HEK293 (cell line): ENCODE results near the gene FUOM.

Experiments
- CTCF ChIA-PET: fragments of 350-600 bp; formaldehyde crosslinking; extraction: SDS; loops from one replicate; lab custom pipeline; 2021; ENCODE audit warnings: antibody characterized with exemption; lab: Yijun Ruan, JAX
- POLR2A ChIA-PET: fragments of 300-600 bp; formaldehyde crosslinking; extraction: SDS; loops from one replicate; lab custom pipeline; 2020; ENCODE audit warnings: antibody characterized with exemption, inconsistent platforms; lab: Yijun Ruan, JAX
- H3K27ac ChIP-seq: fragments of 200-500 bp; sonication (Bioruptor generic); 2 replicates; pipeline ENCODE4 v1.5.1; 2014; ENCODE audit warnings: low read depth, low read length, control low read depth, inconsistent platforms; ENCODE audit errors: extremely low read depth
- H3K36me3 ChIP-seq, 2 experiments: fragments of 200-500 bp in 1 of 2; sonication (Bioruptor generic) in 1 of 2; 1 replicate in 1 of 2; 2 replicates in 1 of 2; pipeline ENCODE4 v1.5.1; 2014 to 2017; ENCODE audit warnings: inconsistent platforms in 2 of 2, low read length in 2 of 2; ENCODE audit not compliant: control insufficient read depth in 2 of 2, insufficient read depth in 1 of 2
- H3K4me1 ChIP-seq: fragments of 200-500 bp; sonication (Bioruptor generic); 2 replicates; pipeline ENCODE4 v1.5.1; 2014; ENCODE audit warnings: mild to moderate bottlenecking, low read length, inconsistent platforms; ENCODE audit not compliant: control insufficient read depth, insufficient read depth
- H3K4me3 ChIP-seq: 2 replicates; pipeline ENCODE4 v1.5.1; 2011; ENCODE audit warnings: low read depth, mild to moderate bottlenecking, control low read depth, low read length, moderate library complexity
- H3K9me3 ChIP-seq: fragments of 200-500 bp; sonication (Bioruptor generic); 2 replicates; pipeline ENCODE4 v1.5.1; 2014; ENCODE audit warnings: low read depth, low read length, inconsistent platforms; ENCODE audit not compliant: control insufficient read depth, insufficient read depth
- GFI1B ChIP-seq: fragments of 450-650 bp; formaldehyde crosslinking; IDR thresholded peaks from 2 replicates; pipeline ENCODE4 v1.5.1; 2016; ENCODE audit warnings: missing biosample characterization, missing genetic modification characterization
- KLF1 ChIP-seq: fragments of 450-650 bp; formaldehyde crosslinking; IDR thresholded peaks from 2 replicates; pipeline ENCODE4 v1.5.1; 2016; ENCODE audit warnings: missing biosample characterization, missing genetic modification characterization
- REPIN1 ChIP-seq: fragments of 450-650 bp; formaldehyde crosslinking; IDR thresholded peaks from 2 replicates; pipeline ENCODE4 v1.5.1; 2017; ENCODE audit warnings: missing biosample characterization, missing genetic modification characterization, low read depth
- ZBTB8A ChIP-seq: fragments of 450-650 bp; formaldehyde crosslinking; IDR thresholded peaks from 2 replicates; pipeline ENCODE4 v1.5.1; 2016; ENCODE audit warnings: missing biosample characterization, missing genetic modification characterization
- ZFHX2 ChIP-seq: fragments of 450-650 bp; formaldehyde crosslinking; conservative IDR thresholded peaks from 2 replicates; pipeline ENCODE4 v1.5.1; 2016; ENCODE audit warnings: missing biosample characterization, missing genetic modification characterization
- ZIC2 ChIP-seq: fragments of 450-650 bp; formaldehyde crosslinking; IDR thresholded peaks from 2 replicates; pipeline ENCODE4 v1.5.1; 2016; ENCODE audit warnings: missing biosample characterization, missing genetic modification characterization
- ZNF114 ChIP-seq: fragments of 450-650 bp; formaldehyde crosslinking; IDR thresholded peaks from 2 replicates; pipeline ENCODE4 v1.5.0; 2017; ENCODE audit warnings: missing biosample characterization, missing genetic modification characterization
- ZNF121 ChIP-seq: fragments of 450-650 bp; formaldehyde crosslinking; IDR thresholded peaks from 2 replicates; pipeline ENCODE4 v1.5.1; 2016; ENCODE audit warnings: missing biosample characterization, missing genetic modification characterization
- ZNF155 ChIP-seq: fragments of 450-650 bp; formaldehyde crosslinking; IDR thresholded peaks from 2 replicates; pipeline ENCODE4 v1.5.1; 2016; ENCODE audit warnings: missing biosample characterization, missing genetic modification characterization
- ZNF157 ChIP-seq: fragments of 450-650 bp; formaldehyde crosslinking; IDR thresholded peaks from 2 replicates; pipeline ENCODE4 v1.5.1; 2016; ENCODE audit warnings: missing biosample characterization, missing genetic modification characterization
- ZNF2 ChIP-seq: fragments of 450-650 bp; formaldehyde crosslinking; IDR thresholded peaks from 2 replicates; pipeline ENCODE4 v1.5.1; 2016; ENCODE audit warnings: missing biosample characterization, missing genetic modification characterization
- ZNF341 ChIP-seq: fragments of 450-650 bp; formaldehyde crosslinking; IDR thresholded peaks from 2 replicates; pipeline ENCODE4; 2016; ENCODE audit warnings: low read depth, missing biosample characterization, missing genetic modification characterization
- ZNF521 ChIP-seq: fragments of 450-650 bp; formaldehyde crosslinking; IDR thresholded peaks from 2 replicates; pipeline ENCODE4 v1.5.1; 2017; ENCODE audit warnings: missing biosample characterization, mild to moderate bottlenecking, missing genetic modification characterization
- ZNF624 ChIP-seq: fragments of 450-650 bp; formaldehyde crosslinking; IDR thresholded peaks from 2 replicates; pipeline ENCODE4 v1.5.1; 2017; ENCODE audit warnings: missing biosample characterization, missing genetic modification characterization
- ZNF830 ChIP-seq: fragments of 450-650 bp; IDR thresholded peaks from 2 replicates; pipeline ENCODE4 v1.5.0; 2018; ENCODE audit warnings: missing biosample characterization, missing genetic modification characterization, low read depth, mild to moderate bottlenecking, moderate library complexity
- TF ChIP-seq, protein P1 (sequence below): fragments of 450-650 bp; formaldehyde crosslinking; IDR thresholded peaks from 2 replicates; pipeline ENCODE4 v1.5.1; 2016; ENCODE audit warnings: missing biosample characterization, missing genetic modification characterization, borderline replicate concordance
- TF ChIP-seq, protein P2 (sequence below): fragments of 450-650 bp; formaldehyde crosslinking; IDR thresholded peaks from 2 replicates; pipeline ENCODE4 v1.5.1; 2016; ENCODE audit warnings: missing biosample characterization, missing genetic modification characterization
- TF ChIP-seq, protein P3 (sequence below): fragments of 450-650 bp; formaldehyde crosslinking; IDR thresholded peaks from 2 replicates; pipeline ENCODE4 v1.5.1; 2016; ENCODE audit warnings: missing biosample characterization, missing genetic modification characterization
- TF ChIP-seq, protein P4 (sequence below): fragments of 450-650 bp; formaldehyde crosslinking; IDR thresholded peaks from 2 replicates; pipeline ENCODE4 v1.5.1; 2016; ENCODE audit warnings: missing biosample characterization, missing genetic modification characterization
- TF ChIP-seq, protein P5 (sequence below): fragments of 450-650 bp; formaldehyde crosslinking; IDR thresholded peaks from 2 replicates; pipeline ENCODE4 v1.5.1; 2016; ENCODE audit warnings: missing biosample characterization, missing genetic modification characterization
- TF ChIP-seq, protein P6 (sequence below): fragments of 450-650 bp; formaldehyde crosslinking; IDR thresholded peaks from 2 replicates; pipeline ENCODE4 v1.5.1; 2016; ENCODE audit warnings: missing biosample characterization, missing genetic modification characterization

FUOM gene

DNA sequence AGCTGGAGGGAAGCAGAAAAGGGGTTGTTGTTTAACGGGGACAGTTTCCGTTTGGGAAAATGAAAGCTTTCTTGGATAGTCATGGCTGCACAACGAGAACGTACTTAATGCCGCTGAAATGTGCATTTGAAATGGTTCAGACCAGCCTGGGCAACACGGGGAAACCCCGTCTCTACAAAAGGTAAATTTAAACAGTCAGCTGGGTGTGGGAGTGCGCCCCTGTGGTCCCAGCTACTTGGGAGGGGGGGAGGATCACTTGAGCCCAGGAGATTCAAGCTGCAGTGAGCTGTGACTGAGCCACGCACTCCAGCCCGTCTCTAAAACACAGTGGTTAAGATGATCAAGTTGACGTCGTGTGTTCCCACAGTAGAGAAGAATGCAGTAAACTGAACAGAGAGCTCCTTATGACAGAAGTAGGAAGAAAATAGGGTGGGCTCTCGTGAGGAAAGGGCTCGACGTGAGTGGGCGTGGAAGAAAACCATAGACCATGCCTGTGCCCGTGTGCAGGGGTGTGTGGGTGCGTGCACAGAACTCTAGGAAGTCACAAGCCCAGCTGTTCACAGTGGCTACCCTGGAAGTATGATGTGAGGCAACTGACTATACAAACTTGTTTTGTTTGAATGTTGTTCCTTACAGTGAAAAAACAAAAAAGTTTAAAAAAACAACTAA lies 4.1 kb upstream of the FUOM start (continued):
- TF ChIP-seq, protein P1, sequence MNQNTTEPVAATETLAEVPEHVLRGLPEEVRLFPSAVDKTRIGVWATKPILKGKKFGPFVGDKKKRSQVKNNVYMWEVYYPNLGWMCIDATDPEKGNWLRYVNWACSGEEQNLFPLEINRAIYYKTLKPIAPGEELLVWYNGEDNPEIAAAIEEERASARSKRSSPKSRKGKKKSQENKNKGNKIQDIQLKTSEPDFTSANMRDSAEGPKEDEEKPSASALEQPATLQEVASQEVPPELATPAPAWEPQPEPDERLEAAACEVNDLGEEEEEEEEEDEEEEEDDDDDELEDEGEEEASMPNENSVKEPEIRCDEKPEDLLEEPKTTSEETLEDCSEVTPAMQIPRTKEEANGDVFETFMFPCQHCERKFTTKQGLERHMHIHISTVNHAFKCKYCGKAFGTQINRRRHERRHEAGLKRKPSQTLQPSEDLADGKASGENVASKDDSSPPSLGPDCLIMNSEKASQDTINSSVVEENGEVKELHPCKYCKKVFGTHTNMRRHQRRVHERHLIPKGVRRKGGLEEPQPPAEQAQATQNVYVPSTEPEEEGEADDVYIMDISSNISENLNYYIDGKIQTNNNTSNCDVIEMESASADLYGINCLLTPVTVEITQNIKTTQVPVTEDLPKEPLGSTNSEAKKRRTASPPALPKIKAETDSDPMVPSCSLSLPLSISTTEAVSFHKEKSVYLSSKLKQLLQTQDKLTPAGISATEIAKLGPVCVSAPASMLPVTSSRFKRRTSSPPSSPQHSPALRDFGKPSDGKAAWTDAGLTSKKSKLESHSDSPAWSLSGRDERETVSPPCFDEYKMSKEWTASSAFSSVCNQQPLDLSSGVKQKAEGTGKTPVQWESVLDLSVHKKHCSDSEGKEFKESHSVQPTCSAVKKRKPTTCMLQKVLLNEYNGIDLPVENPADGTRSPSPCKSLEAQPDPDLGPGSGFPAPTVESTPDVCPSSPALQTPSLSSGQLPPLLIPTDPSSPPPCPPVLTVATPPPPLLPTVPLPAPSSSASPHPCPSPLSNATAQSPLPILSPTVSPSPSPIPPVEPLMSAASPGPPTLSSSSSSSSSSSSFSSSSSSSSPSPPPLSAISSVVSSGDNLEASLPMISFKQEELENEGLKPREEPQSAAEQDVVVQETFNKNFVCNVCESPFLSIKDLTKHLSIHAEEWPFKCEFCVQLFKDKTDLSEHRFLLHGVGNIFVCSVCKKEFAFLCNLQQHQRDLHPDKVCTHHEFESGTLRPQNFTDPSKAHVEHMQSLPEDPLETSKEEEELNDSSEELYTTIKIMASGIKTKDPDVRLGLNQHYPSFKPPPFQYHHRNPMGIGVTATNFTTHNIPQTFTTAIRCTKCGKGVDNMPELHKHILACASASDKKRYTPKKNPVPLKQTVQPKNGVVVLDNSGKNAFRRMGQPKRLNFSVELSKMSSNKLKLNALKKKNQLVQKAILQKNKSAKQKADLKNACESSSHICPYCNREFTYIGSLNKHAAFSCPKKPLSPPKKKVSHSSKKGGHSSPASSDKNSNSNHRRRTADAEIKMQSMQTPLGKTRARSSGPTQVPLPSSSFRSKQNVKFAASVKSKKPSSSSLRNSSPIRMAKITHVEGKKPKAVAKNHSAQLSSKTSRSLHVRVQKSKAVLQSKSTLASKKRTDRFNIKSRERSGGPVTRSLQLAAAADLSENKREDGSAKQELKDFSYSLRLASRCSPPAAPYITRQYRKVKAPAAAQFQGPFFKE (tag by site-specific recombination) = no peak
- no peak for TF ChIP-seq ZNF121 (tag by site-specific recombination)
- TF ChIP-seq, all 188 proteins: peak for 2

DNA sequence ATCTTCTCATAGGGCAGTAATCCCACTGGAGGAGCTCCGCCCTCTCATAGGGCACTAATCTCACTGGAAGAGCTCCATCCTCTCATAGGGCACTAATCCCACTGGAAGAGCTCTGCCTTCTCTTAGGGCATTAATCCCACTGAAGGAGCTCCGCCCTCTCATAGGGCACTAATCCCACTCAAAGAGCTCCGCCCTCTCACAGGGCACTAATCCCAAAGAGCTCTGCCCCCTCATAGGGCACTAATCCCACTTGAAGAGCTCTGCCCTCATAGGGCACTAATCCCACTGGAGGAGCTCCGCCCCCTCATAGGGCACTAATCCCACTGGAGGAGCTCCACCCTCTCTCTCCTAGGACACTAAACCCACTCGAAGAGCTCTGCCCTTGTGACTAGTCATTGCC lies 3.4 kb upstream of the FUOM start:
- ChIA-PET POLR2A (interaction anchor here (0.9 to 2.6 kb wide), 3 partner anchors 9 to 11 kb away, joined by 3 to 16 read pairs (median 4); partner anchors contain the start of gene ECHS1), CTCF (interaction anchor here (1.1 to 4.2 kb wide), 2 partner anchors 11 to 31 kb away, joined by 3 to 27 read pairs; no protein-coding TSS in a partner anchor)
- H3K27ac ChIP-seq = no peak overlapping the region
- no peaks in the 10 kb centered on the region for H3K9me3 ChIP-seq
- peaks cover 4% of the 10 kb centered on the region; the same call in 1 of the 2 replicates for H3K4me1 ChIP-seq
- no peak overlapping the region for H3K4me3 ChIP-seq
- peaks cover 0 to 40% of the 10 kb centered on the region in 2 experiments; a peak in 2 of 3 replicates for H3K36me3 ChIP-seq
- no peak for TF ChIP-seq ZNF624 (tag by site-specific recombination)
- TF ChIP-seq, protein P2, sequence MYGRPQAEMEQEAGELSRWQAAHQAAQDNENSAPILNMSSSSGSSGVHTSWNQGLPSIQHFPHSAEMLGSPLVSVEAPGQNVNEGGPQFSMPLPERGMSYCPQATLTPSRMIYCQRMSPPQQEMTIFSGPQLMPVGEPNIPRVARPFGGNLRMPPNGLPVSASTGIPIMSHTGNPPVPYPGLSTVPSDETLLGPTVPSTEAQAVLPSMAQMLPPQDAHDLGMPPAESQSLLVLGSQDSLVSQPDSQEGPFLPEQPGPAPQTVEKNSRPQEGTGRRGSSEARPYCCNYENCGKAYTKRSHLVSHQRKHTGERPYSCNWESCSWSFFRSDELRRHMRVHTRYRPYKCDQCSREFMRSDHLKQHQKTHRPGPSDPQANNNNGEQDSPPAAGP = no peak
- TF ChIP-seq KLF1 (tag by site-specific recombination) = peak; percentile 89
- TF ChIP-seq ZFHX2 (tag by site-specific recombination) = peak; percentile 57
- TF ChIP-seq, protein P3, sequence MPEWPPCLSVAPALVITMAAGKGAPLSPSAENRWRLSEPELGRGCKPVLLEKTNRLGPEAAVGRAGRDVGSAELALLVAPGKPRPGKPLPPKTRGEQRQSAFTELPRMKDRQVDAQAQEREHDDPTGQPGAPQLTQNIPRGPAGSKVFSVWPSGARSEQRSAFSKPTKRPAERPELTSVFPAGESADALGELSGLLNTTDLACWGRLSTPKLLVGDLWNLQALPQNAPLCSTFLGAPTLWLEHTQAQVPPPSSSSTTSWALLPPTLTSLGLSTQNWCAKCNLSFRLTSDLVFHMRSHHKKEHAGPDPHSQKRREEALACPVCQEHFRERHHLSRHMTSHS (tag by site-specific recombination) = no peak
- 0 out of 2 replicates have a peak, but pooled peaks have one; percentile 45 for TF ChIP-seq ZBTB8A (tag by site-specific recombination)
- no peak for TF ChIP-seq ZIC2 (tag by site-specific recombination)
- no peak for TF ChIP-seq ZNF2
- no peak for TF ChIP-seq ZNF341 (tag by site-specific recombination)
- no peak for TF ChIP-seq GFI1B (tag by site-specific recombination)
- TF ChIP-seq, protein P4, sequence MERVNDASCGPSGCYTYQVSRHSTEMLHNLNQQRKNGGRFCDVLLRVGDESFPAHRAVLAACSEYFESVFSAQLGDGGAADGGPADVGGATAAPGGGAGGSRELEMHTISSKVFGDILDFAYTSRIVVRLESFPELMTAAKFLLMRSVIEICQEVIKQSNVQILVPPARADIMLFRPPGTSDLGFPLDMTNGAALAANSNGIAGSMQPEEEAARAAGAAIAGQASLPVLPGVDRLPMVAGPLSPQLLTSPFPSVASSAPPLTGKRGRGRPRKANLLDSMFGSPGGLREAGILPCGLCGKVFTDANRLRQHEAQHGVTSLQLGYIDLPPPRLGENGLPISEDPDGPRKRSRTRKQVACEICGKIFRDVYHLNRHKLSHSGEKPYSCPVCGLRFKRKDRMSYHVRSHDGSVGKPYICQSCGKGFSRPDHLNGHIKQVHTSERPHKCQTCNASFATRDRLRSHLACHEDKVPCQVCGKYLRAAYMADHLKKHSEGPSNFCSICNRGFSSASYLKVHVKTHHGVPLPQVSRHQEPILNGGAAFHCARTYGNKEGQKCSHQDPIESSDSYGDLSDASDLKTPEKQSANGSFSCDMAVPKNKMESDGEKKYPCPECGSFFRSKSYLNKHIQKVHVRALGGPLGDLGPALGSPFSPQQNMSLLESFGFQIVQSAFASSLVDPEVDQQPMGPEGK (tag by site-specific recombination) = no peak
- TF ChIP-seq REPIN1 (tag by site-specific recombination) = no peak
- TF ChIP-seq, protein P5, sequence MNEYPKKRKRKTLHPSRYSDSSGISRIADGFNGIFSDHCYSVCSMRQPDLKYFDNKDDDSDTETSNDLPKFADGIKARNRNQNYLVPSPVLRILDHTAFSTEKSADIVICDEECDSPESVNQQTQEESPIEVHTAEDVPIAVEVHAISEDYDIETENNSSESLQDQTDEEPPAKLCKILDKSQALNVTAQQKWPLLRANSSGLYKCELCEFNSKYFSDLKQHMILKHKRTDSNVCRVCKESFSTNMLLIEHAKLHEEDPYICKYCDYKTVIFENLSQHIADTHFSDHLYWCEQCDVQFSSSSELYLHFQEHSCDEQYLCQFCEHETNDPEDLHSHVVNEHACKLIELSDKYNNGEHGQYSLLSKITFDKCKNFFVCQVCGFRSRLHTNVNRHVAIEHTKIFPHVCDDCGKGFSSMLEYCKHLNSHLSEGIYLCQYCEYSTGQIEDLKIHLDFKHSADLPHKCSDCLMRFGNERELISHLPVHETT (tag by site-specific recombination) = no peak
- TF ChIP-seq ZNF157 (tag by site-specific recombination) = no peak
- no peak for TF ChIP-seq ZNF114 (tag by site-specific recombination)
- no peak for TF ChIP-seq ZNF155 (tag by site-specific recombination)
- TF ChIP-seq, protein P6, sequence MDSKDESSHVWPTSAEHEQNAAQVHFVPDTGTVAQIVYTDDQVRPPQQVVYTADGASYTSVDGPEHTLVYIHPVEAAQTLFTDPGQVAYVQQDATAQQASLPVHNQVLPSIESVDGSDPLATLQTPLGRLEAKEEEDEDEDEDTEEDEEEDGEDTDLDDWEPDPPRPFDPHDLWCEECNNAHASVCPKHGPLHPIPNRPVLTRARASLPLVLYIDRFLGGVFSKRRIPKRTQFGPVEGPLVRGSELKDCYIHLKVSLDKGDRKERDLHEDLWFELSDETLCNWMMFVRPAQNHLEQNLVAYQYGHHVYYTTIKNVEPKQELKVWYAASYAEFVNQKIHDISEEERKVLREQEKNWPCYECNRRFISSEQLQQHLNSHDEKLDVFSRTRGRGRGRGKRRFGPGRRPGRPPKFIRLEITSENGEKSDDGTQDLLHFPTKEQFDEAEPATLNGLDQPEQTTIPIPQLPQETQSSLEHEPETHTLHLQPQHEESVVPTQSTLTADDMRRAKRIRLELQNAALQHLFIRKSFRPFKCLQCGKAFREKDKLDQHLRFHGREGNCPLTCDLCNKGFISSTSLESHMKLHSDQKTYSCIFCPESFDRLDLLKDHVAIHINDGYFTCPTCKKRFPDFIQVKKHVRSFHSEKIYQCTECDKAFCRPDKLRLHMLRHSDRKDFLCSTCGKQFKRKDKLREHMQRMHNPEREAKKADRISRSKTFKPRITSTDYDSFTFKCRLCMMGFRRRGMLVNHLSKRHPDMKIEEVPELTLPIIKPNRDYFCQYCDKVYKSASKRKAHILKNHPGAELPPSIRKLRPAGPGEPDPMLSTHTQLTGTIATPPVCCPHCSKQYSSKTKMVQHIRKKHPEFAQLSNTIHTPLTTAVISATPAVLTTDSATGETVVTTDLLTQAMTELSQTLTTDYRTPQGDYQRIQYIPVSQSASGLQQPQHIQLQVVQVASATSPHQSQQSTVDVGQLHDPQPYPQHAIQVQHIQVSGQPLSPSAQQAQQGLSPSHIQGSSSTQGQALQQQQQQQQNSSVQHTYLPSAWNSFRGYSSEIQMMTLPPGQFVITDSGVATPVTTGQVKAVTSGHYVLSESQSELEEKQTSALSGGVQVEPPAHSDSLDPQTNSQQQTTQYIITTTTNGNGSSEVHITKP (tag by site-specific recombination) = no peak
- TF ChIP-seq ZNF521 (tag by site-specific recombination) = no peak
- TF ChIP-seq ZNF830 (tag by site-specific recombination) = no peak
